Fibroblast of mammary gland (primary cell): Measurements from ENCODE around the gene LARGE1.

Experiments used
- DNase-seq: peaks from one replicate; pipeline ENCODE4 v3.0.0-alpha.2; 2010; ENCODE audit warnings: low read depth
- H3K4me3 ChIP-seq: 2 replicates; pipeline ENCODE4 v1.5.1; 2011; ENCODE audit warnings: low read depth, mild to moderate bottlenecking, low read length, moderate library complexity; ENCODE audit not compliant: control insufficient read depth
- CTCF ChIP-seq: conservative IDR thresholded peaks from 2 replicates; pipeline ENCODE4 v1.5.1; 2011; ENCODE audit warnings: low read depth, low read length, inconsistent platforms; ENCODE audit not compliant: control insufficient read depth, insufficient read depth

LARGE1 gene

GRCh38 chr22:33544707-33545106 lies 375.6 kb downstream of the LARGE1 start:
- peak; percentile 66 for DNase-seq
- TF ChIP-seq CTCF = no peak
- H3K4me3 ChIP-seq = no peak overlapping the region

- TF ChIP-seq CTCF = no peak
- no peak overlapping the region for H3K4me3 ChIP-seq
- DNase-seq = no peak
Observed at GRCh38 chr22:33542722-33543121, 377.6 kb downstream of the LARGE1 start.

GRCh38 chr22:33542153-33542552 lies 378.1 kb downstream of the LARGE1 start:
- no peak for TF ChIP-seq CTCF
- peak; percentile 15 for DNase-seq
- H3K4me3 ChIP-seq = no peak overlapping the region

- no peak overlapping the region for H3K4me3 ChIP-seq
- no peak for TF ChIP-seq CTCF
- peak; percentile 33 for DNase-seq
Observed at GRCh38 chr22:33539902-33540751, 380.1 kb downstream of the LARGE1 start.

GRCh38 chr22:33539202-33539901 lies 380.9 kb downstream of the LARGE1 start:
- no peak for TF ChIP-seq CTCF
- DNase-seq = no peak
- no peak overlapping the region for H3K4me3 ChIP-seq

- DNase-seq = no peak
- H3K4me3 ChIP-seq = no peak overlapping the region
- TF ChIP-seq CTCF = no peak
Observed at GRCh38 chr22:33538277-33538885, 381.9 kb downstream of the LARGE1 start.
